Breast epithelium (tissue), 4 donors: Measurements from ENCODE around the gene CDCA7L. TPM values are rescaled to one million over a fixed set of nuclear protein-coding genes. Genes with fewer than 3 reads are reported as not detected.

Source experiments
- DNase-seq, 2 donors: peaks; one replicate each; pipeline ENCODE4 v3.0.0-alpha.2; 2019; ENCODE audit warnings: low spot score in 2 of 2
- H3K27ac ChIP-seq, 2 donors: fragments of 200-600 bp; sonication (generic) in 1 of 2; one replicate each; pipeline ENCODE4 v1.5.1; 2016 to 2019; ENCODE audit warnings: mild to moderate bottlenecking in 1 of 2
- H3K27me3 ChIP-seq, 2 donors: fragments of 200-600 bp; sonication (generic) in 1 of 2; one replicate each; pipeline versions ENCODE4 v1.5.1 to v1.6.0; 2017 to 2019; ENCODE audit warnings: control low read depth in 1 of 2, mild to moderate bottlenecking in 1 of 2
- H3K36me3 ChIP-seq: fragments of 200-600 bp; one replicate; pipeline ENCODE4 v1.5.1; 2019
- H3K4me1 ChIP-seq, 2 donors: fragments of 200-600 bp; sonication (generic); one replicate each; pipeline ENCODE4 v1.5.1; 2016 to 2019; ENCODE audit warnings: control low read depth in 1 of 2
- H3K4me3 ChIP-seq, 3 donors: fragments of 200-600 bp; sonication (generic); 1 replicate in 2 of 3; 2 replicates in 1 of 3; pipeline ENCODE4 v1.5.1; 2016 to 2019; ENCODE audit warnings: mild to moderate bottlenecking in 3 of 3, moderate library complexity in 2 of 3
- H3K9me3 ChIP-seq, 2 donors: fragments of 200-600 bp; sonication (generic) in 1 of 2; one replicate each; pipeline ENCODE4 v1.5.1; 2016 to 2019; ENCODE audit warnings: control low read depth in 1 of 2
- CTCF ChIP-seq, 3 donors: fragments of 450-650 bp; IDR thresholded peaks; one replicate each; pipeline ENCODE4 v1.5.1; 2016 to 2017; ENCODE audit warnings: antibody characterized with exemption in 3 of 3, mild to moderate bottlenecking in 3 of 3, moderate library complexity in 3 of 3
- POLR2A ChIP-seq: fragments of 450-650 bp; IDR thresholded peaks from one replicate; pipeline ENCODE4 v1.6.1; 2016; ENCODE audit warnings: antibody characterized with exemption, mild to moderate bottlenecking, moderate library complexity
- POLR2AphosphoS5 ChIP-seq, 3 donors: sonication (generic); formaldehyde crosslinking; IDR thresholded peaks; one replicate each; pipeline ENCODE4 v1.6.1; 2017; ENCODE audit warnings: antibody characterized with exemption in 3 of 3
- intact Hi-C: fragments of 100-400 bp; cut with DNase I; formaldehyde crosslinking; loops from one replicate; pipeline ENCODE4 v1.15.1; 2023; ENCODE audit warnings: low total_unique reads
- total RNA-seq, 3 donors: library from RNA; depleted of rRNA; stranded (reverse); fragments of >200 nt; gene quantifications; one replicate each; pipeline ENCODE4 v1.1.0, GENCODE V29; 2016

CDCA7L gene
- total RNA-seq, result 10 to 100 TPM; 11.2 to 42.1 (median 20.3) TPM

GRCh38 chr7:21945454-21946221 is at the start of gene CDCA7L:
CDCA7L (minus strand) TSS chr7:21945899; CDS start chr7:21945804, 95 bp downstream.
- peak; percentile 37 to 77 for DNase-seq
- TF ChIP-seq POLR2AphosphoS5 (IDR thresholded peaks at IDR 0.05), result peak in 2 of 3 donors; percentile 19 to 34
- TF ChIP-seq POLR2A, result no peak
- no peaks in the 10 kb centered on the region for H3K4me1 ChIP-seq
- no peaks in the 10 kb centered on the region for H3K9me3 ChIP-seq
- intact Hi-C loops, result loop anchor here (2.0 kb wide), 1 partner anchor 25 kb away; no protein-coding TSS in a partner anchor
- peak within 1 kb of the TSS; percentile 67 to 82 (median 74) for H3K4me3 ChIP-seq
- peak within 1 kb of the TSS; percentile 81 to 91 for H3K27ac ChIP-seq
- no peaks in the 10 kb centered on the region for H3K27me3 ChIP-seq
- H3K36me3 ChIP-seq, result no peaks in the 10 kb centered on the region

- Histone ChIP-seq H3K27ac (no peak overlapping the region), H3K9me3 (no peaks in the 10 kb centered on the region), H3K4me1 (no peaks in the 10 kb centered on the region), H3K27me3 (no peaks in the 10 kb centered on the region), H3K36me3 (no peaks in the 10 kb centered on the region), H3K4me3 (no peak overlapping the region)
- TF ChIP-seq POLR2AphosphoS5 (IDR thresholded peaks at IDR 0.05) (no peak), CTCF (IDR thresholded peaks at IDR 0.05) (no peak), POLR2A (no peak)
- no peak for DNase-seq
- intact Hi-C loops, result no loop called here
Observed at GRCh38 chr7:21986096-21986495, 40.4 kb upstream of the CDCA7L start.

- Histone ChIP-seq H3K36me3 (no peaks in the 10 kb centered on the region), H3K4me1 (no peaks in the 10 kb centered on the region), H3K9me3 (no peaks in the 10 kb centered on the region), H3K27me3 (no peaks in the 10 kb centered on the region), H3K27ac (no peak overlapping the region), H3K4me3 (no peak overlapping the region)
- TF ChIP-seq CTCF (IDR thresholded peaks at IDR 0.05), result no peak
- TF ChIP-seq POLR2A, result no peak
- no peak for TF ChIP-seq POLR2AphosphoS5 (IDR thresholded peaks at IDR 0.05)
- intact Hi-C loops, result no loop called here
- DNase-seq, result no peak
Observed at GRCh38 chr7:21984042-21984441, 38.3 kb upstream of the CDCA7L start.

GRCh38 chr7:21983056-21983455 is 37.4 kb upstream of the CDCA7L start:
- Histone ChIP-seq H3K4me3 (no peak overlapping the region), H3K36me3 (no peaks in the 10 kb centered on the region)
- TF ChIP-seq POLR2AphosphoS5 (IDR thresholded peaks at IDR 0.05) (no peak), CTCF (IDR thresholded peaks at IDR 0.05) (no peak), POLR2A (no peak)

GRCh38 chr7:21981524-21981923 is 35.8 kb upstream of the CDCA7L start:
- H3K9me3 ChIP-seq, result no peaks in the 10 kb centered on the region
- H3K27me3 ChIP-seq, result no peaks in the 10 kb centered on the region
- intact Hi-C loops, result no loop called here
- H3K4me1 ChIP-seq, result no peaks in the 10 kb centered on the region
- no peaks in the 10 kb centered on the region for H3K36me3 ChIP-seq
- TF ChIP-seq CTCF (IDR thresholded peaks at IDR 0.05), result no peak
- no peak for TF ChIP-seq POLR2AphosphoS5 (IDR thresholded peaks at IDR 0.05)
- no peak for TF ChIP-seq POLR2A
- DNase-seq, result no peak
- H3K27ac ChIP-seq, result no peak overlapping the region
- no peak overlapping the region for H3K4me3 ChIP-seq

More at GRCh38 chr7:21983056-21983455, 37.4 kb upstream of the CDCA7L start:
- Histone ChIP-seq H3K27me3 (no peaks in the 10 kb centered on the region), H3K9me3 (no peaks in the 10 kb centered on the region), H3K27ac (no peak overlapping the region), H3K4me1 (no peaks in the 10 kb centered on the region)
- no peak for DNase-seq
- intact Hi-C loops, result no loop called here
